Epidermal melanocyte (primary cell): ENCODE data around the gene MDK.
A peak's percentile ranks its signal among the peaks of the same experiment; 100 is the strongest.

Experiments used
- DNase-seq: peaks from one replicate; pipeline ENCODE4 v3.0.0; 2011; ENCODE audit warnings: low spot score; ENCODE audit not compliant: insufficient read length

MDK gene

GRCh38 chr11:46382646-46383403 is 1.4 kb downstream of the MDK start:
- DNase-seq, result peak; percentile 70

DNA sequence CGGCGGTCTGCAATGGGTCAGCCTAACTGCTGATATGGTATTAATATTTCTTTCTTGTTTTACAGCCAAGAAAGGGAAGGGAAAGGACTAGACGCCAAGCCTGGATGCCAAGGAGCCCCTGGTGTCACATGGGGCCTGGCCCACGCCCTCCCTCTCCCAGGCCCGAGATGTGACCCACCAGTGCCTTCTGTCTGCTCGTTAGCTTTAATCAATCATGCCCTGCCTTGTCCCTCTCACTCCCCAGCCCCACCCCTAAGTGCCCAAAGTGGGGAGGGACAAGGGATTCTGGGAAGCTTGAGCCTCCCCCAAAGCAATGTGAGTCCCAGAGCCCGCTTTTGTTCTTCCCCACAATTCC is 1.9 kb downstream of the MDK start:
- no peak for DNase-seq

DNA sequence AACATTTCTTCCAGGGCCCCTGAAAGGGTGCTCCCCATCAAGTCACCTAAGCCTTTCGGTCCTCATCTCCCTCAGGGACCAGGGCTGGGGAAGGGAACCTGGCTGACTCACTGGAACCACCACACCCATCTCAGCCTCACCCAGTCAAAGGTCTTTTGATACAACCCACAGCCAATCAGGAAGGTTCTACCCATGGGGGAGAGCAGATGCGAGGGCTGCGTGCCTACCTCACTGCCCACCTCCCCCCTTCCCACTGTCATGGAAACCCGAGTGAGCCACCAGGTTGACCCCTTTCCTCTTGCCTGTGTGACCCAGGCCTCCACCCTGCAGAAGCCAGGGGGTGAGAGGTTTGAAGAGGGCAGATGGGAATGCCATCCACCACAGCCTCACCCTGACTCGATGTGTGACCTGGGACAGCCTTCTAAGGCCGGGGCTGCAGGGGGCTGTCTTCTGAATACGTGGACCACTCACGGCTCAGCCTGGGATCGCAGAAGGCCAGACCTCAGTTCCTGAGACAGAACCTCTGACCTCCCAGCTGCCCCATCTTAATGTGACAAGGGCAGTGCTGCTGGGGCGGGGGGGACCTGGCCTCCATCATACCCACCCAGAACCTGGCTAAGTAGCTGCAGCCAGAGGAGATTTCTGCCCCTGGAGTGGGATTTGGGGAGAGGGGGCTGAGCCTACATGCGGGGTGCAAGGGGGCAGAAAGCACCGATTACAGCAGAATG is 2.7 kb downstream of the MDK start:
- DNase-seq, result no peak

GRCh38 chr11:46385169-46386004 is 3.9 kb downstream of the MDK start:
- DNase-seq, result no peak

GRCh38 chr11:46386005-46386578 is 4.6 kb downstream of the MDK start:
- no peak for DNase-seq

DNA sequence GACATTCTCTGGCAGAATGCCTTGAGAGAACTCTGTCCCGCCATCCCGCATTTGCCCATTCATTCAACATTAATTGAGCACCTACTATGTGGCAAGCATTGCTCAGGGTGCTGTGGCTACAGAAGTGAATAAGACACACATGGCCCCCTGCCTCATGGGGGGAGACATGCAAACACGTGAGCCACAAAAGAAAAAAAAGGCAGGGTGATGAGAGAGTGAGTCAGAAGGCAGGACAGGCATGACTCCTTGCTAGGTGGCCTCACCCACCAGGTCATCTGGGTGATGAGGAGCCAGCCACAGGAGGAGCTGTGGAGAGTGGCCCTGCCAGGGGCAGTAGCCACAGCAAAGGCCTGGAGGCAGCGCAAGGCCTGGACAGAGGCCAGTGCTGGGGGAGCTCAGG is 5.2 kb downstream of the MDK start:
- no peak for DNase-seq

DNA sequence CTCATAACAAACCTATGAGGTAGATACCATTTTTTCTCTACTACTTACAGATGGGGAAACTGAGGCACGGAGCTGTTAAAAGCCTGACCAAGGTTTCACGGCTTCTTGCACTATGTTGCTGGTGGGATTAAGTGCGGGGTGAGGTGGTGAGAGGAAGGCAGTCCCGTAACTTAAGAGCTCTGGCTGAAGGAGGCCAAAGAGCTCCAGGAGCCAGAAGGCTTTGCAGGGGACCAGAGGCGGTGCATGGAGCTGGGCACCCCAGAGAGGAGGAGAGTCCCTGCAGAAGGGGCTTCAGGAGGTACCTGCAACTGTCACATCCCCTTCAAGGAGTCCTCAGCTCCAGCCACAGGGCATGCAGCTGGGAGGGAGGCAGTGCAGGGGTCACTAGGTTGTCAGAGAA is 6.0 kb downstream of the MDK start:
- DNase-seq, result no peak

DNA sequence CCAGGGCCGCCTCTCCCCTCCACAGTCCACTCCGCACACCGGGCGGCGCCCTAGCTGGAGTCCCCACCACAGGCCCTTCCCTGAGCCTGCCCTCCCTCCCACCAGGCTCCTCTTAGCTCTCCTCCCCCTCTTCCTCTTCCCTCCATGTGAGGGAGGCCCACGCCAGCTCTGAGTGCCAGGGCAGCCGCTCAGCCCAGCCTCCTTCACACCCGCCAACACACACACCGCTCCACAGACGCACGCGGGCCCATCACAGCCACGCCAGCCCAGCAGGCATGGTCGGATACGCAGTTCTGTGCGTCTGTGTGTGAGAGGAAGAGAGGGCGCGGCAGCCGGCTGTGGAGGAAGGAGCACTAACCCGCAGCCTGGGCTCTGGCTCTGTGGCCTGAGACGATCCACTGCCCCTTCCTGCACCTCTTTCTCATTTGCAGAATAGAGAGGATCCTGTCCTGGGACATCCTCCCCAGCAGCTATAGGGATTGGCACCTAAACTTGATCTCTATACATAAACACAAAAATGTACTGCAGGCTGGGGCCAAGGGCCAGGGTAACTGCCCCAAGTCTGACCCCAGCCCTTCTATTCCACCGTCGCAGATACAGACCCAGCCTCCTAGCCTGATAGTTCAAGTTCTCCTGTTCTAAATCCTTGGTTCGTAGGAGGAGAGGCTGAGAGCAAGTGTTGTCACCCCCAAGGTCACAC is 6.6 kb downstream of the MDK start:
- no peak for DNase-seq

GRCh38 chr11:46388619-46389449 is 7.4 kb downstream of the MDK start:
- DNase-seq, result no peak

- peak; percentile 92 for DNase-seq
Observed at GRCh38 chr11:46389450-46390330, 8.2 kb downstream of the MDK start.

GRCh38 chr11:46390331-46391171 is 9.1 kb downstream of the MDK start:
- no peak for DNase-seq

DNA sequence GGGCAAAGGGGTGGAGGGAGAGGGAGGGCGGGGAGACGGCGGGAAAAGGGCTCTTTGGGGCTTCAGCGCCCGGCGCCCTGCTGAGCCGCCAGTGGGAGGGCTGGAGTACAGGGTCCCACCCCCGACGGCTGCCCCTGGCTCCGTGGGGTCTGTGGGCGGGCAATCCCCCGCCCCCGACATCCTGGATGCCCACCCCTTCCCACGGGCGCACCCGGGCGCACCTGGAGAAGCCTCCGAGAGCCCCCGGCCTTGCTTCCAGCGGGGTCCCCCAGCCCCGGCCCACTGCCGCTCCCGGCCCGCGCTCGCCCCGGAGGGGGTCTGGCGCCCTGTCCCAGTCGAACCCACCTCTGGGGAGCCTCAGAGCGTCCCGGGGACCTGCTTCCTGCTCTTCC is 9.7 kb downstream of the MDK start:
- no peak for DNase-seq

- no peak for DNase-seq
Observed at GRCh38 chr11:46391578-46392420, 10.3 kb downstream of the MDK start, which contains the start of gene CHRM4. Gene CHRM4 (minus strand): TSS chr11:46391776. CDS start chr11:46386557, 5,219 bp downstream.

GRCh38 chr11:46392421-46393230 is 11.2 kb downstream of the MDK start:
- peak; percentile 97 for DNase-seq

DNA sequence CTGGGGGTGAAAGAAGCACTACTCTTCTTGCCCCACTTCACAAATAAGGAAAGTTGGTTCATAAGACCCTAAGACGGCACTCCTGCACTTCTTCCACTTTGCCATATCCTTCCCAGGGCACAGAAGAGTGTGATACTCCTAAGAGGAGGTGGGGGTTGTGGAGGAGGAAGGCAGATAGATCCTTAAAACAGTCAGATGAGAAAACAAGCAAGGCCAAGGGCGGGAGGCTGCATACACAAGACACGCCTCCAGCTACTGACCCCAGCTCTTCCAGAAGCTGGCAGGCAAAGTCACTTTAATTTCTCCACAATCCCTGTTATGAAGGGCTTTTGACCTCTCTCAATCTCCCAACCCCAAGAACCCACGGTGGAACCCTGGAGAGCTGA is 11.8 kb downstream of the MDK start:
- DNase-seq, result no peak

DNA sequence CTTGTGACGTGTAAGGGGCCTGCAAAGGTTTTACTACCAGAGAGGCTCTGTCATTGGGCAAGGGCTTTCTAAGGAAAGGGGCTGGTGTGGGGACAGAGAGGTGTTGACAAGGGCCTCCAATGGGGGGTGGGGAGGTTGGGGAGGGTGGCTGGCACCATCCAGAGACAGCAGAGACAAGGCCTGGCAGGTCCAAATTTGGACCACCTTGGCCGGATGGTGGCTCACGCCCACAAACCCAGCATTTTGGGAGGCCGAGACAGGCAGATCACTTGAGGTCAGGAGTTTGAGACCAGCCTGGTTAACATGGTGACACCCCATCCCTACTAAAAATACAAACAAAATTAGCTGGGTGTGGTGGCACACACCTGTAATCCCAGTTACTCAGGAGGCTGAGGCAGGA is 12.3 kb downstream of the MDK start:
- DNase-seq, result no peak

DNA sequence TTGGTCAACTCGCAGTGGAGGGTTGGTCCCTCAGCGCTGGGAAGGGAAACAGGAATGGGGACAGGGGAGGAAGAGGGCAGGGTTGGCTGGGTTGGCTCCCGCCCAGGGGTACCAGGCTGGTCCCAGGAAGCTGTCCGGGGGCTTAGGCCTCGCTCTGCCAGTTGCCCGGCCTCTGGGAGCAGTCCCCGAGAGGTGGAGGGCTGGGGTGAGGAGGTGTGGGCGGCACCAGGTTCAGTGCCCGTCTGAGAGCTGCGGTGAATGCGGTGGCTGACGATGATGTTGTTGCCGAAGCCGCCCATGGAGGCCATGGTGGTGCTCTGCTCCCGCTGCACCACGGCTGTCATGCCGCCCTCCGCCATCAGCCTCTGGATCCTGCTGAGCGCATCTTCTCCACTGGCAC is 16.1 kb downstream of the MDK start:
- no peak for DNase-seq
